Endothelial cell of umbilical vein (primary cell): ENCODE data around the gene HELQ. TPM values are rescaled to one million over a fixed set of nuclear protein-coding genes. Genes with fewer than 3 reads are reported as not detected.

Experiments used
- BruUV-seq: library from RNA; stranded (reverse); fragments of 400-500 nt; replicated peaks from 2 replicates; lab custom pipeline; 2021; lab: Mats Ljungman, UMichigan
- CTCF ChIA-PET: fragments of 300-600, 350-600 bp; sonication (Branson Sonifier 250); formaldehyde crosslinking; loops from one replicate; lab custom pipeline; 2021; ENCODE audit warnings: antibody characterized with exemption, inconsistent platforms; lab: Charles Lee
- POLR2A ChIA-PET: fragments of 300-600, 350-600 bp; sonication (Branson Sonifier 250); formaldehyde crosslinking; loops from one replicate; lab custom pipeline; 2021; ENCODE audit warnings: antibody characterized with exemption, inconsistent platforms; lab: Charles Lee
- DNase-seq: peaks from one replicate; pipeline ENCODE4 v3.0.0-alpha.2; 2011; ENCODE audit warnings: low read depth, low spot score
- FAIRE-seq: peaks from 2 replicates; lab custom pipeline; 2011; peaks lifted over from hg19 to GRCh38; lab: Jason Lieb, UNC
- H2AFZ ChIP-seq: 2 replicates; pipeline ENCODE4 v1.6.0; 2012; ENCODE audit warnings: low read depth, low read length, control low read depth, inconsistent platforms
- H3K27ac ChIP-seq: 2 replicates; pipeline ENCODE4 v1.5.1; 2011; ENCODE audit warnings: low read depth, mild to moderate bottlenecking, control low read depth, low read length, moderate library complexity; ENCODE audit not compliant: insufficient read depth
- H3K27me3 ChIP-seq, 2 experiments: 2 replicates each; pipeline versions ENCODE4 v1.6.0 to v1.6.1; 2011; ENCODE audit warnings: low read length in 2 of 2, mixed read lengths in 1 of 2; ENCODE audit not compliant: control insufficient read depth in 2 of 2, insufficient read depth in 2 of 2
- H3K36me3 ChIP-seq, 2 experiments: 2 replicates in 1 of 2; 3 replicates in 1 of 2; pipeline ENCODE4 v1.5.1; 2011; ENCODE audit warnings: low read length in 2 of 2, mild to moderate bottlenecking in 1 of 2, moderate library complexity in 1 of 2; ENCODE audit not compliant: control insufficient read depth in 2 of 2, insufficient read depth in 2 of 2; ENCODE audit errors: extremely low read depth in 1 of 2
- H3K4me1 ChIP-seq: 3 replicates; pipeline ENCODE4 v1.5.1; 2011; ENCODE audit warnings: mild to moderate bottlenecking, low read length; ENCODE audit not compliant: control insufficient read depth, insufficient read depth; ENCODE audit errors: extremely low read depth
- H3K4me2 ChIP-seq: 2 replicates; pipeline ENCODE4 v1.6.1; 2011; ENCODE audit warnings: low read length, control low read depth, mixed read lengths; ENCODE audit not compliant: insufficient read depth
- H3K4me3 ChIP-seq, 3 experiments: fragments of 200-600 bp in 1 of 3; sonication (generic), shearing (Covaris generic) in 1 of 3; replicated peaks in 1 of 3; 2 replicates each; pipeline ENCODE4 v1.5.1; 2011 to 2016; ENCODE audit warnings: control low read depth in 3 of 3, low read length in 3 of 3, mild to moderate bottlenecking in 2 of 3, inconsistent platforms in 1 of 3, low read depth in 1 of 3, moderate library complexity in 1 of 3; ENCODE audit not compliant: insufficient read depth in 1 of 3
- H3K79me2 ChIP-seq: 2 replicates; pipeline ENCODE4 v1.6.0; 2012; ENCODE audit warnings: low read length, inconsistent platforms; ENCODE audit not compliant: control insufficient read depth, insufficient read depth
- H3K9ac ChIP-seq: replicated peaks from 2 replicates; pipeline ENCODE3; 2011; ENCODE audit warnings: low read length, control low read depth; ENCODE audit not compliant: insufficient read depth; ENCODE audit errors: extremely low read depth
- H3K9me1 ChIP-seq: replicated peaks from 3 replicates; pipeline ENCODE4 v1.6.0; 2011; ENCODE audit warnings: mild to moderate bottlenecking, low read length; ENCODE audit not compliant: control insufficient read depth, insufficient read depth; ENCODE audit errors: extremely low read depth
- H3K9me3 ChIP-seq: replicated peaks from 2 replicates; pipeline ENCODE4 v1.5.1; 2012; ENCODE audit warnings: low read length, inconsistent platforms; ENCODE audit not compliant: control insufficient read depth, insufficient read depth
- H4K20me1 ChIP-seq: replicated peaks from 2 replicates; pipeline ENCODE3; 2011; ENCODE audit warnings: mild to moderate bottlenecking, low read length; ENCODE audit not compliant: control insufficient read depth, insufficient read depth; ENCODE audit errors: extremely low read depth
- CTCF ChIP-seq, 2 donors: IDR thresholded peaks; 1 replicate in 1 of 2; 2 replicates in 1 of 2; pipeline ENCODE4 v1.5.1; 2011; ENCODE audit warnings: low read length in 2 of 2, mild to moderate bottlenecking in 2 of 2, moderate library complexity in 2 of 2, control low read depth in 1 of 2, inconsistent platforms in 1 of 2, low read depth in 1 of 2; ENCODE audit not compliant: insufficient read depth in 1 of 2; ENCODE audit errors: extremely low read depth in 1 of 2
- EZH2 ChIP-seq: IDR thresholded peaks from 2 replicates; pipeline ENCODE4 v1.6.1; 2012; ENCODE audit warnings: borderline replicate concordance, low read depth, mild to moderate bottlenecking, moderate library complexity, low read length, inconsistent platforms; ENCODE audit not compliant: severe bottlenecking
- FOS ChIP-seq: IDR thresholded peaks from 2 replicates; pipeline ENCODE4 v1.6.1; 2011; ENCODE audit warnings: mild to moderate bottlenecking, low read length, moderate library complexity, borderline replicate concordance; ENCODE audit not compliant: insufficient read depth
- GATA2 ChIP-seq: IDR thresholded peaks from 2 replicates; pipeline ENCODE4 v1.7.0; 2011; ENCODE audit warnings: low read depth, mild to moderate bottlenecking, moderate library complexity, mixed read lengths, low read length; ENCODE audit not compliant: insufficient read length, insufficient read depth
- JUN ChIP-seq: IDR thresholded peaks from 2 replicates; pipeline ENCODE4 v1.6.1; 2011; ENCODE audit warnings: borderline replicate concordance, low read depth; ENCODE audit not compliant: insufficient read length, insufficient read depth
- MAX ChIP-seq: IDR thresholded peaks from 2 replicates; pipeline ENCODE4 v1.6.1; 2011; ENCODE audit not compliant: insufficient read depth, insufficient read length
- MYC ChIP-seq: IDR thresholded peaks from one replicate; pipeline ENCODE4 v1.6.1; 2011; ENCODE audit warnings: mild to moderate bottlenecking, low read depth, low read length
- POLR2A ChIP-seq: IDR thresholded peaks from 2 replicates; pipeline ENCODE4 v1.6.1; 2012; ENCODE audit warnings: low read depth, mild to moderate bottlenecking, control low read depth, low read length
- POLR2AphosphoS5 ChIP-seq: IDR thresholded peaks from 2 replicates; pipeline ENCODE4 v1.6.1; 2012; ENCODE audit warnings: low read depth, mild to moderate bottlenecking, control low read depth, low read length, moderate library complexity; ENCODE audit not compliant: insufficient read depth
- dilution Hi-C: fragments of 300-500 bp; cut with MboI; formaldehyde crosslinking; loops from one replicate; pipeline ENCODE4 v1.15.0; 2019; ENCODE audit warnings: low sequenced_read_pairs; ENCODE audit not compliant: extremely low pct_ligation_motif_present
- intact Hi-C: fragments of 100-400 bp; cut with micrococcal nuclease; formaldehyde crosslinking; loops from one replicate; pipeline ENCODE4 v1.10.0; 2022
- polyA plus RNA-seq, 4 experiments: library from polyadenylated mRNA; depleted of rRNA in 3 of 4; stranded (reverse) in 3 of 4; unstranded in 1 of 4; fragments of >200 nt; gene quantifications; 2 replicates each; pipeline versions ENCODE4 v1.2.1 to v1.2.3, GENCODE V29; 2011 to 2012; ENCODE audit warnings: missing spikeins in 1 of 4
- total RNA-seq: library from RNA; stranded (reverse); gene quantifications from 2 replicates; pipeline ENCODE4 v1.2.3, GENCODE V29; 2021

The HELQ gene
- total and polyA plus RNA-seq, 2 donors (not counting 3 experiments of a cell fraction or from before 2014, with no cell fraction given) = 8.7 to 11.1 TPM

GRCh38 chr4:83489711-83490326, 34.2 kb upstream of the HELQ start:
- Histone ChIP-seq H3K27ac (no peak overlapping the region), H3K4me2 (no peak overlapping the region), H3K36me3 (no peaks in the 10 kb centered on the region), H3K4me1 (peaks cover 4% of the 10 kb centered on the region), H3K79me2 (no peaks in the 10 kb centered on the region), H3K4me3 (no peak overlapping the region), H4K20me1 (no peaks in the 10 kb centered on the region), H3K27me3 (no peaks in the 10 kb centered on the region), H2AFZ (no peak overlapping the region), H3K9me1 (no peaks in the 10 kb centered on the region), H3K9me3 (no peaks in the 10 kb centered on the region), H3K9ac (no peak overlapping the region)
- ChIA-PET CTCF (interaction anchor here (0.8 to 1.5 kb wide), 4 partner anchors 16 to 1010 kb away, joined by 3 to 4 read pairs (median 4); partner anchors contain the start of gene NKX6-1), POLR2A (no interaction called here)
- dilution Hi-C loops (no loop called here), intact Hi-C loops (no loop called here)
- BruUV-seq = no TSS peak
- TF ChIP-seq POLR2A (no peak), POLR2AphosphoS5 (no peak), MYC (no peak), GATA2 (no peak), CTCF (IDR thresholded peaks at IDR 0.05; ENCODE audit: extremely low read depth in 1 of 2, insufficient read depth in 1 of 2, low read depth in 1 of 2, low read length in 2 of 2) (no peak), EZH2 (no peak), MAX (no peak), FOS (no peak), JUN (no peak)
- FAIRE-seq (peak; percentile 12), DNase-seq (no peak)
